Measurements from ENCODE around the gene ERCC3.

DNA sequence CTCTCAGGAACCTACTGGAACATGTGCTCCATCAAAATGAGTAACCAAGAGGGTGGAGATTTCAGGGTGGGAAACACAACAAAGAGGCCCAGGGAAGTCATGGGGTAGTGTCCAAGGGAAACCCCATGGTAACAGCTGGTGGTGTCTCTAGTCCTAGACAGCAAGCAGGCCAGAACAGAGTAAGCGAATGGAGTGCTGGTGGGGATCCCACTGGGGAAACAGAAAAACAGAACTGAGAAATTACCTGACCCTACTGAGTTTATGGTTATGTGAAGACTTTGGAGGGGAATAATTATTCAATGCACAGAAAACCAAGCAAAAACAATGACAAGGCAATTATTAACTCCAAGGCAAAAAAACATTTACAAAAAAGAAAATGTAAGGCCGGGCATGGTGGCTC lies 16.9 kb downstream of the ERCC3 start:
- TF ChIP-seq, protein P1, sequence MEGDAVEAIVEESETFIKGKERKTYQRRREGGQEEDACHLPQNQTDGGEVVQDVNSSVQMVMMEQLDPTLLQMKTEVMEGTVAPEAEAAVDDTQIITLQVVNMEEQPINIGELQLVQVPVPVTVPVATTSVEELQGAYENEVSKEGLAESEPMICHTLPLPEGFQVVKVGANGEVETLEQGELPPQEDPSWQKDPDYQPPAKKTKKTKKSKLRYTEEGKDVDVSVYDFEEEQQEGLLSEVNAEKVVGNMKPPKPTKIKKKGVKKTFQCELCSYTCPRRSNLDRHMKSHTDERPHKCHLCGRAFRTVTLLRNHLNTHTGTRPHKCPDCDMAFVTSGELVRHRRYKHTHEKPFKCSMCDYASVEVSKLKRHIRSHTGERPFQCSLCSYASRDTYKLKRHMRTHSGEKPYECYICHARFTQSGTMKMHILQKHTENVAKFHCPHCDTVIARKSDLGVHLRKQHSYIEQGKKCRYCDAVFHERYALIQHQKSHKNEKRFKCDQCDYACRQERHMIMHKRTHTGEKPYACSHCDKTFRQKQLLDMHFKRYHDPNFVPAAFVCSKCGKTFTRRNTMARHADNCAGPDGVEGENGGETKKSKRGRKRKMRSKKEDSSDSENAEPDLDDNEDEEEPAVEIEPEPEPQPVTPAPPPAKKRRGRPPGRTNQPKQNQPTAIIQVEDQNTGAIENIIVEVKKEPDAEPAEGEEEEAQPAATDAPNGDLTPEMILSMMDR (IDR thresholded peaks at IDR 0.05; ENCODE audit: low read length), result no peak
- no peak for TF ChIP-seq EZH2 (IDR thresholded peaks at IDR 0.05; ENCODE audit: borderline replicate concordance, low read length)
